Panc1 (cell line): ENCODE measurements around the gene FBXO30.

Source experiments
- POLR2AphosphoS5 ChIP-seq: IDR thresholded peaks from 2 replicates; pipeline ENCODE4 v1.6.1; 2012; ENCODE audit warnings: mild to moderate bottlenecking, low read depth, low read length, moderate library complexity
- SIN3A ChIP-seq: IDR thresholded peaks from 2 replicates; pipeline ENCODE4 v1.6.1; 2012; ENCODE audit warnings: low read depth, mild to moderate bottlenecking, low read length, moderate library complexity, borderline replicate concordance; ENCODE audit not compliant: insufficient read depth
- TF ChIP-seq, protein P1 (sequence below): fragments of 450-650 bp; IDR thresholded peaks from 2 replicates; pipeline ENCODE4 v1.5.1; 2017; ENCODE audit warnings: mild to moderate bottlenecking

DNA sequence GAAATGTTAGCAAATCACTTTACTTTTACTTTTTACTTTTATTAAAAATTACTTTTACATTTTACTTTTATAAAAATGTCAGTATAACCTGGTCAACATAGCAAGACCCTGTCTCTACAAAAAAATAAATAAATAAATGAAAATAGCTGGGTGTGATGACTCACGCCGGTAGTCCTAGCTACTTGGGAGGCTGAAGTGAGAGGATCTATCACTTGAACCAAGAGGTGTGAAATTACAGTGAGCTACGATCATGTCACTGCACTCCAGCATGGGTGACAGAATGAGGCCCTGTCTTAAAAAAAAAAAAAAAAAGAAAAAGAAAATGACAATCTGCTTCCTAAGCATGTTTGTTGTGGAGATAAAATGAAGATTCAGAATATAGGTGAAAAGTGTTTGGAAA is 31.0 kb upstream of the FBXO30 start:
- TF ChIP-seq, protein P1, sequence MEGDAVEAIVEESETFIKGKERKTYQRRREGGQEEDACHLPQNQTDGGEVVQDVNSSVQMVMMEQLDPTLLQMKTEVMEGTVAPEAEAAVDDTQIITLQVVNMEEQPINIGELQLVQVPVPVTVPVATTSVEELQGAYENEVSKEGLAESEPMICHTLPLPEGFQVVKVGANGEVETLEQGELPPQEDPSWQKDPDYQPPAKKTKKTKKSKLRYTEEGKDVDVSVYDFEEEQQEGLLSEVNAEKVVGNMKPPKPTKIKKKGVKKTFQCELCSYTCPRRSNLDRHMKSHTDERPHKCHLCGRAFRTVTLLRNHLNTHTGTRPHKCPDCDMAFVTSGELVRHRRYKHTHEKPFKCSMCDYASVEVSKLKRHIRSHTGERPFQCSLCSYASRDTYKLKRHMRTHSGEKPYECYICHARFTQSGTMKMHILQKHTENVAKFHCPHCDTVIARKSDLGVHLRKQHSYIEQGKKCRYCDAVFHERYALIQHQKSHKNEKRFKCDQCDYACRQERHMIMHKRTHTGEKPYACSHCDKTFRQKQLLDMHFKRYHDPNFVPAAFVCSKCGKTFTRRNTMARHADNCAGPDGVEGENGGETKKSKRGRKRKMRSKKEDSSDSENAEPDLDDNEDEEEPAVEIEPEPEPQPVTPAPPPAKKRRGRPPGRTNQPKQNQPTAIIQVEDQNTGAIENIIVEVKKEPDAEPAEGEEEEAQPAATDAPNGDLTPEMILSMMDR, result no peak
- no peak for TF ChIP-seq POLR2AphosphoS5
- TF ChIP-seq SIN3A, result no peak
